ENCODE results near the gene C2orf15. TPM values are rescaled to one million over a fixed set of nuclear protein-coding genes. Genes with fewer than 3 reads are reported as not detected.

C2orf15 gene
- total and polyA plus RNA-seq, 9 of the 15 experiments (the other 6 are each of a cell fraction or from before 2014, with no cell fraction given), result 0.04 to 0.27 (median 0.15) TPM; not detected in 1

GRCh38 chr2:99154643-99155536, 13.4 kb downstream of the C2orf15 start, which contains the start of the genes LIPT1 and TSGA10 (continued):
- TF ChIP-seq E2F4 (CRISPR knock-in tag; IDR thresholded peaks at IDR 0.05; ENCODE audit: low read depth), result 0 out of 2 replicates have a peak, but pooled peaks have one; percentile 18
- no peak for TF ChIP-seq RBM17 (IDR thresholded peaks at IDR 0.05; ENCODE audit: borderline replicate concordance, low read depth, low read length)
- TF ChIP-seq ZFP36 (IDR thresholded peaks at IDR 0.05; ENCODE audit: low read depth, low read length, partially characterized antibody), result no peak
- 0 out of 4 replicates have a peak, but pooled peaks of 1 of the 2 experiments have one; percentile 12 for TF ChIP-seq RAD21 (CRISPR knock-in tag; conservative IDR thresholded peaks at IDR 0.05 in 1 of 2, IDR thresholded peaks at IDR 0.05 in 1 of 2)
- TF ChIP-seq ZNF239 (CRISPR knock-in tag; IDR thresholded peaks at IDR 0.05), result no peak
- TF ChIP-seq MBD2 (IDR thresholded peaks at IDR 0.05; ENCODE audit: borderline replicate concordance, low read depth), result 0 out of 2 replicates have a peak, but pooled peaks have one; percentile 64
- no peak for TF ChIP-seq ZSCAN32 (CRISPR knock-in tag; IDR thresholded peaks at IDR 0.05)
- peak; percentile 64 for TF ChIP-seq SIN3B (IDR thresholded peaks at IDR 0.05; ENCODE audit: low read depth)
- no peak for TF ChIP-seq CHAMP1 (IDR thresholded peaks at IDR 0.05)
- TF ChIP-seq RBFOX2 (IDR thresholded peaks at IDR 0.05; ENCODE audit: low read depth, low read length), result peak; percentile 99
- peak; percentile 71; the same call in 1 of the 2 replicates for TF ChIP-seq HMGXB4 (CRISPR knock-in tag; IDR thresholded peaks at IDR 0.05)
- TF ChIP-seq ZBTB49 (CRISPR knock-in tag; IDR thresholded peaks at IDR 0.05; ENCODE audit: borderline replicate concordance), result peak; percentile 80; the same call in 1 of the 2 replicates
- TF ChIP-seq ZNF431 (CRISPR knock-in tag; IDR thresholded peaks at IDR 0.05), result peak; percentile 53; the same call in 1 of the 2 replicates
- TF ChIP-seq POLR2H (tag; IDR thresholded peaks at IDR 0.05; ENCODE audit: low read depth), result peak; percentile 82
